LNCaP clone FGC (cell line): ENCODE measurements around the gene SEMA6A.
"Not testable (repeated sequence)": the region's sequence is repeated elsewhere in the genome, so short reads cannot be mapped to it uniquely, and the experiment has no call there.

ENCODE experiments used
- DNase-seq: peaks from one replicate; pipeline ENCODE4 v3.0.0-alpha.2; 2011; ENCODE audit warnings: low read depth
- H3K4me3 ChIP-seq: 2 replicates; pipeline ENCODE4 v1.5.1; 2011; ENCODE audit warnings: mild to moderate bottlenecking, low read depth, low read length, control low read depth
- CTCF ChIP-seq: IDR thresholded peaks from 2 replicates; pipeline ENCODE4 v1.5.1; 2012; ENCODE audit warnings: mild to moderate bottlenecking; ENCODE audit not compliant: control insufficient read depth, insufficient read depth; ENCODE audit errors: extremely low read depth

The SEMA6A gene

GRCh38 chr5:116553366-116553765, 21.3 kb downstream of the SEMA6A start:
- no peak for DNase-seq

GRCh38 chr5:116550082-116550481, 24.5 kb downstream of the SEMA6A start:
- no peak for TF ChIP-seq CTCF
- no peak overlapping the region for H3K4me3 ChIP-seq
- DNase-seq = no peak

More at GRCh38 chr5:116553366-116553765, 21.3 kb downstream of the SEMA6A start:
- no peak overlapping the region for H3K4me3 ChIP-seq
- TF ChIP-seq CTCF = no peak

GRCh38 chr5:116546743-116547124, 27.9 kb downstream of the SEMA6A start:
- DNase-seq = no peak
- H3K4me3 ChIP-seq = no peak overlapping the region
- TF ChIP-seq CTCF = no peak

- DNase-seq = no peak
- TF ChIP-seq CTCF = no peak
- H3K4me3 ChIP-seq = no peak overlapping the region
Measured at GRCh38 chr5:116546033-116546742, 28.4 kb downstream of the SEMA6A start.

- not testable (repeated sequence) for H3K4me3 ChIP-seq, DNase-seq
Measured at GRCh38 chr5:116545465-116545864, 29.2 kb downstream of the SEMA6A start.

- H3K4me3 ChIP-seq = no peak overlapping the region
- TF ChIP-seq CTCF = no peak
- DNase-seq = no peak
Measured at GRCh38 chr5:116544531-116545241, 29.9 kb downstream of the SEMA6A start.

- TF ChIP-seq CTCF = no peak
- DNase-seq = no peak
- H3K4me3 ChIP-seq = no peak overlapping the region
Measured at GRCh38 chr5:116543501-116543900, 31.1 kb downstream of the SEMA6A start.
